Left lung (tissue), 10 donors: Measurements from ENCODE around the gene AGXT2. TPM values are rescaled to one million over a fixed set of nuclear protein-coding genes. Genes with fewer than 3 reads are reported as not detected.

Experiments used
- ATAC-seq: fragments of 200-7000 bp; cut with Tn5 transposase; one replicate; pipeline ENCODE4 v1.9.1; 2020; ENCODE audit warnings: moderate library complexity
- DNase-seq, 4 donors: peaks; one replicate each; pipeline ENCODE4 v3.0.0-alpha.2; 2013 to 2020
- H3K27ac ChIP-seq, 2 donors: fragments of 200-600 bp; sonication (generic) in 1 of 2; one replicate each; pipeline versions ENCODE4 v1.5.0 to v1.8.0; 2020 to 2021
- H3K27me3 ChIP-seq, 2 donors: fragments of 200-600 bp; sonication (generic) in 1 of 2; one replicate each; pipeline versions ENCODE4 v1.5.0 to v1.8.0; 2020 to 2021
- H3K36me3 ChIP-seq, 2 donors: fragments of 200-600 bp; sonication (generic) in 1 of 2; one replicate each; pipeline versions ENCODE4 v1.5.0 to v1.8.0; 2020 to 2021
- H3K4me1 ChIP-seq, 2 donors: fragments of 200-600 bp; one replicate each; pipeline ENCODE4 v1.8.0; 2021
- H3K4me3 ChIP-seq, 2 donors: fragments of 200-600 bp; sonication (generic) in 1 of 2; one replicate each; pipeline versions ENCODE4 v1.5.0 to v1.8.0; 2020 to 2021; ENCODE audit warnings: mild to moderate bottlenecking in 1 of 2
- H3K9me3 ChIP-seq, 2 donors: fragments of 200-600 bp; sonication (generic) in 1 of 2; one replicate each; pipeline versions ENCODE4 v1.5.0 to v1.8.0; 2020 to 2021
- CTCF ChIP-seq, 2 donors: fragments of 200-600 bp; sonication (generic) in 1 of 2; IDR thresholded peaks; one replicate each; pipeline versions ENCODE4 v1.5.0 to v1.8.0; 2021; ENCODE audit warnings: antibody characterized with exemption in 2 of 2
- intact Hi-C, 2 donors: fragments of 100-400 bp; cut with DNase I; formaldehyde crosslinking; loops; one replicate each; pipeline versions ENCODE4 v1.11.2 to v1.14.2; 2022
- polyA plus RNA-seq, 6 donors: library from polyadenylated mRNA; unstranded; fragments of 120-200 nt; gene quantifications; one replicate each; pipeline ENCODE4 v1.2.1, GENCODE V29; 2013; ENCODE audit not compliant: insufficient read length in 6 of 6
- total RNA-seq, 2 donors: library from RNA; stranded (reverse); fragmentation: NEBNext Ultra II Directional; extraction: Animal tissue kit (Norgen Biotek cat#: 25700); gene quantifications; one replicate each; pipeline ENCODE4 v1.2.1, GENCODE V29; 2021
- donor health status: DM: no; HTN: yes; CAD: no.
- donor health status: DM: no; HTN: no; CAD: no.

Gene AGXT2
- total and polyA plus RNA-seq, 8 donors = 0.11 to 0.55 (median 0.18) TPM; not detected in 3

- H3K27me3 ChIP-seq = no peaks in the 10 kb centered on the region
- H3K27ac ChIP-seq = no peak overlapping the region
- H3K36me3 ChIP-seq = no peaks in the 10 kb centered on the region
- H3K4me3 ChIP-seq = no peak overlapping the region
- DNase-seq (no peak), ATAC-seq (no peak)
- no peak for TF ChIP-seq CTCF (IDR thresholded peaks at IDR 0.05)
- H3K4me1 ChIP-seq = no peaks in the 10 kb centered on the region
- intact Hi-C loops = no loop called here
- no peaks in the 10 kb centered on the region for H3K9me3 ChIP-seq
These were observed 45.0 kb upstream of the AGXT2 start for GRCh38 chr5:35092703-35093102.

DNA sequence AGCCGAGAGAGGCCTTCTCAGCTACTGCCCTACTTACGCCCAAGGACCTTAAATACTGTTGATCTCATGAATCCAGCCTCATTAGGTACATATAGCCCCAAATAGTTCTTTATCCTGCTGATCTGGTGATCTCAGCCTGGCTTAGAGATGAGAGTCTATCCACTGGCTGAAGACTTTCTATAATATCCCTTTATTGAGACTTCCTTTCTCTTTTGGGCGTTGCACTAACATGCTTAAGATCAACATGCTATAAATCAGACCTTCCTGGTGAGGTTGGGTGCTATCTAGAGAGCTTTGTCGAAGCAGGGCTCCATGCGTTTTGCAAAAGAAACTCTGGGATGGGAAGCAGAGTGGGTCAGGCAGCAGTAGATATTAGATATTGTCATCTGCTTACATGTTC, 44.0 kb upstream of the AGXT2 start:
- no peak for TF ChIP-seq CTCF (IDR thresholded peaks at IDR 0.05)
- intact Hi-C loops = no loop called here
- Histone ChIP-seq H3K9me3 (no peaks in the 10 kb centered on the region), H3K27me3 (no peaks in the 10 kb centered on the region), H3K27ac (no peak overlapping the region), H3K4me3 (no peak overlapping the region), H3K36me3 (no peaks in the 10 kb centered on the region), H3K4me1 (no peaks in the 10 kb centered on the region)
- DNase-seq = no peak
- no peak for ATAC-seq

GRCh38 chr5:35089334-35090314, 41.9 kb upstream of the AGXT2 start:
- Histone ChIP-seq H3K9me3 (no peaks in the 10 kb centered on the region), H3K27ac (no peak overlapping the region), H3K4me1 (no peaks in the 10 kb centered on the region), H3K4me3 (no peak overlapping the region), H3K27me3 (no peaks in the 10 kb centered on the region), H3K36me3 (no peaks in the 10 kb centered on the region)
- intact Hi-C loops = loop anchor here in 1 of 2 donors (10.0 kb wide), 1 partner anchor 845 kb away; the partner anchor contains the start of gene CAPSL
- peak; percentile 55 to 65 for TF ChIP-seq CTCF (IDR thresholded peaks at IDR 0.05)
- ATAC-seq (peak; percentile 81), DNase-seq (peak in 3 of 4 donors; percentile 36 to 51 (median 40))

DNA sequence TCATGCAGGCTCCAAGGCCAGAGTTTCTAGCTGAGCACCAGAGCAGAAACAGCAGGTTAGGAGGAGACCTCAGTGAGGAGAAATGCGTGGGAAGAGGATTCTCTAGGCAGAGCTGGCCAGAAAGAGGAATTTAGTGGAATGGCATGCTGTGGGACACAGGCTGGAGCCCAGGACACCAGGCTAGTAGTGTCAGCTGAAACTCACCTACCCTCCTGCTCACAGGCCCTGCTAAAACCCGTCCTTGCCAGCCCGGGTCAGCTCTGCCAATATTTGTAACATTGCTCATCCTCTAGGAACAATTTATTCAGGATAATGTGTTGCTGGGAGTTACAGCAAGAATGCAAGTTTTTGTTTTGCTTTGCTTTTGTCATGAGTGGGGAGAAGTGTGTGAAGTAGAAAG, 40.2 kb upstream of the AGXT2 start:
- Histone ChIP-seq H3K36me3 (no peaks in the 10 kb centered on the region), H3K9me3 (no peaks in the 10 kb centered on the region), H3K4me3 (no peak overlapping the region), H3K27me3 (no peaks in the 10 kb centered on the region), H3K27ac (no peak overlapping the region), H3K4me1 (no peaks in the 10 kb centered on the region)
- no peak for TF ChIP-seq CTCF (IDR thresholded peaks at IDR 0.05)
- DNase-seq = no peak
- intact Hi-C loops = loop anchor here in 1 of 2 donors (10.0 kb wide), 1 partner anchor 847 kb away; the partner anchor contains the start of gene CAPSL
- no peak for ATAC-seq

DNA sequence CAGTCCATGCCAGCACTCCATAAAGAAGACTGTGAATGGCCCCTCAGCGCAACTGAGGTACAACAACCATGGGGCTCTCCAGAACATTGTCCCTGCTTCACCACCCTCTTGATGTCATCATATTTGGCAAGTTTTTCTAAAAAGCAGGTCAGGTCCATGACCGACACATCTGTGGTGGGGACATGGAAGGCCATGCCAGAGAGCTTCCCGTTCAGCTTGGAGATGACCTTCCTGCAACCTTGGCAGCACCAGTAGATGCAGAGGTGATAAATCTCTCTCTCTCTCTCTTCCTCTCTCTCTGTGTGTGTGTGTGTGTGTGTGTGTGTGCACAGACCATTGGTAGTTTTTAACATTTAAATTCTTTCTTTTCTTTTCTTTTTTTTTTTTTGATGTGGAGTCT, 35.4 kb upstream of the AGXT2 start:
- Histone ChIP-seq H3K36me3 (no peaks in the 10 kb centered on the region), H3K27ac (no peak overlapping the region), H3K4me1 (no peaks in the 10 kb centered on the region), H3K27me3 (no peaks in the 10 kb centered on the region), H3K4me3 (no peak overlapping the region), H3K9me3 (peaks cover 0 to 2% of the 10 kb centered on the region in 2 donors)
- DNase-seq (no peak), ATAC-seq (no peak)
- intact Hi-C loops = loop anchor here in 1 of 2 donors (10.0 kb wide), 1 partner anchor 852 kb away; the partner anchor contains the start of gene CAPSL
- TF ChIP-seq CTCF (IDR thresholded peaks at IDR 0.05) = no peak
